ENCODE data around the gene CAMTA1.

The CAMTA1 gene

DNA sequence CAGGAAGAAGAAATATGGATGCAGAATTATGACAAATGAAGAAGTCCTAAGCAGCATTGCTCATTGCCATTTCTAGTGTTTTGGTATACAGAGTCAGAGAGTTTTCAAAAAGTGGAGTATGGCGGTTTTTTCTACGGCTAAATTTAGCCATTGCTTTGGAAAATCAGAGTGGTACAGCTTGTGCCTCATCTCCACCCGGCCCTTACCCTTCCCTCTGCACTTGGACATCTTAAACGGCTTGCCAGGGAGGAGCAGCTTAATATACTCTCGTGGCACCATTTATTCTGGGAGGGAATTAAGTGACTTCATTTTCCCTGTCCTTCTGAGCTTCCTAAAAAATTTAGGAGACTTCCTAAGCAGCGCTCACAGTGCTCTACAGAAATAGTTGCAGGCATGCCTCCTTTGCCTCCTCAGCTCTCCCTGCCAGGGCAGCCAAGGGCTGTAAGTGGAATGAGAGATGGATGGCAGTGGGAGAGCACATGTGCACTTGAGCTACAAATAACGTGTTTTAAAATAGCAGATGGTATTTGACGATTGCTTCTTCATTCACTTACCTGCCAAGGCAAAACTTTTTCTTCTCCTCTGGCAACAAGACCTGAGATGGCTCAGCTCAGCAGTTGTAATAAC lies 934.3 kb downstream of the CAMTA1 start:
- no peak for DNase-seq (ENCODE audit: low read depth in 3 of 3)

DNA sequence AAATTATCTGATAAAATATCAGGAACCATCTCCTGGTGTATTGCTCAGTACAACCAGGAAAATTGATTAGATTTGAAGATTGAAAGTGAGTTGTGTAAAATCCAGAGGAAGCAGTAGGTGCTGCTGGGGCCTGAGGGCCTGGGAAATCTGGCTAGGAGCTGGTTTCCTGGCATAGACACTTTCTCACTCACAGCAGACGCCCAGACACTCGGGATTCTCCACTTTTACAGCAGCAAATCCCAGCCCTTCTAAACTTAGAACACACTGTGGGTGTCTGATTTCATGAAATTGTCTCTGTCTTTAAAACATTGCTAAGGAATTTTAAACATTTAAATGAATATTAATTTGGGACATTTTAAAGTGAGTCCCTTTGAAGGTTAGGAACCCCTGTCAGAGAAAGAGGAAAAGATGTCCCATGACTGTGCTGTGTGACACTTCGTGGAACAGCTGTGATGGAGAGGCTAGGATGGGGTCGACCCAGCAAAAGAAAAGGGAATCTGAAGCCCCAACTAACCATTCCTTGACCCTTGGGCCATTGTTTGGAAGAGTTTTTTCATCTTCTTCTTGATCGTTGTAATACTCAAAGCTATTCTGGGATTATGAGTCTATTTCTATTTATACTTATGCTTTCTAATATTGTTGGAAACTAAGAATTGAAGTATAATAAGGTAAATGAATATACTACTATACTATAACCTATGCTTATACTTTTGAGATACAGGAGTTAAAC lies 936.9 kb downstream of the CAMTA1 start:
- no peak for DNase-seq (ENCODE audit: low read depth in 3 of 3)

DNA sequence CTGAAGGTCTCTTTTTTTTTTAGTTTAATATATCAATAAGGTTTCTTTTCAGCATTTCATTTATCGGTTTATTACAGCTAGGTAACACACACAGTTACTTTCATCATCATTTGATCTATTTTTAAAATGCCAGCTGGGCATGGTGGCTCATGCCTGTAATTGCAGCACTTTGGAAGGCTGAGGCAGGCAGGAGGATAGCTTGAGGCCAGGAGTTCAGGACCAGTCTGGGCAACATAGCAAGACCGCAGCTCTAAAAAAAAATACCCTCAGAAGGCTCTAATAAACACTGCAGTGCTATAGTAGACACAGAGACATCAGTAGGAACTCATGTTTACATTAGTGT lies 937.4 kb downstream of the CAMTA1 start:
- DNase-seq (ENCODE audit: low read depth in 3 of 3), result no peak

DNA sequence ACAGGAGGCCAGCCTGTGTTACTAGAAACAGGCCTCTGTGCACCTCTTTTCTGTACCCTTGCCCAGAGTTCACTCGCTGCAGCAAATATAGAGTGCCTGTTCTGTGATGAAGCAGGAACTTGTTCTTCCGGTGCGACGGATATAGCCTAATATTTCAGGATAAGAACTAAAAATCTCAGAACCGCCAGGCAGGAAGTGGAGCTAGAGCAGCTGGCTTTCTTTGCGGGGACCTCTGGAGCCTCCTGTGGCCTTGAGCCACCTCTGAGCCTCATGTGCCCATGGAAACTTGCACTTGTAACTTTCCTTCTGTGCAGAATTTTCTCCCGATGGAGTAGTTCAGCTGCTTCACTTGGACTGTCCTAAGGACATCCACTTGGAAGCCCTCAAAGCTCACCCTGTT lies 941.4 kb downstream of the CAMTA1 start:
- no peak for DNase-seq (ENCODE audit: low read depth in 3 of 3)

DNA sequence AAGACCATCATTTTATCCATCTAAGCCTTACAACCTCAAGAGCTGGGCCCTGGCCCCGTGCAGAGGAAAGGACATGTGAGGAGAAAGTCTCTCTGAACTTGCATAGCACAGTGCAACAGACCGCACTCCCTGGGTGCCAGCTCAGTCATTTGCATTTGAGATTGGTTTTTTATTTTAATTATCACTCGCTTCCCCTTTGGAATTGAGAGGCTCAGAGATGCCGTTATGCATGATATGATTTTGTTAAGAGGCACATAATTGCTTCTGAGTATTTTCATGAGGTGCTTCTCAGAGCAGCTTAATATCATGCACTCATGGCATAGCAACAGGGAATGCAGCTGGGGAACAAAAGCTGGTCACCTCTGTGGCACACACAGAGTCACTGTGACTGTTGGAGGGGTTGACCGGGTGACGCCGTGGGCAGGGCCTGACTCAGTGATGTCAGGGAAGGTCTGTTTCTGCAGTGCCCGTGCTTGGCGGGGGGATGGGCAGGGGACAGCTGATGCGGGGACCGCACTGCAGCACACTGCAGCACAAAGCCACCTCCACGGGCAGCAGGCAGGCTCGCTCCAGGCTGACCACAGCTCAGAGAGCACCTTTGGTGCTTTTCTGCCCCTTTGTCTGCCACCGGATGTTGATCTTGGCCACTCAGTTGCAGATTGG lies 942.7 kb downstream of the CAMTA1 start:
- DNase-seq (ENCODE audit: low read depth in 3 of 3), result no peak

DNA sequence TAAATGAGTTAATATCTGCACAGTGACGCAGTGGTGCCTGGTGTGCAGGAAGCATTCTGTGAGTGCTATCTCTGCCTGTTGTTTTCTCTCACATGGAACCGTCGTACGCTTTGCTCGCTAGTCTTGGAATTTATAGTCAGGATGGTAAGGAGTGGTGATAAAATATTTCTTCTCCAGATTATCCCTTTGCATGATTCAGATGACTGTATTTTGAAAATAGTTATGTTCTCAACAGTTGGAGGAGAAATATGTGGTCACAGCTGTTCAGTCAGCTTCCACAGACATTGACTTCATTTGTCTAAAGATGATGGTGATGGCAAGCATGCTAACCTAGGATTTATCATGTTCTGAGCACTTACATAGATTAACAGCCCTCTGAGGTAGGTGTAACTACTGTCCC lies 944.5 kb downstream of the CAMTA1 start:
- no peak for DNase-seq (ENCODE audit: low read depth in 3 of 3)

DNA sequence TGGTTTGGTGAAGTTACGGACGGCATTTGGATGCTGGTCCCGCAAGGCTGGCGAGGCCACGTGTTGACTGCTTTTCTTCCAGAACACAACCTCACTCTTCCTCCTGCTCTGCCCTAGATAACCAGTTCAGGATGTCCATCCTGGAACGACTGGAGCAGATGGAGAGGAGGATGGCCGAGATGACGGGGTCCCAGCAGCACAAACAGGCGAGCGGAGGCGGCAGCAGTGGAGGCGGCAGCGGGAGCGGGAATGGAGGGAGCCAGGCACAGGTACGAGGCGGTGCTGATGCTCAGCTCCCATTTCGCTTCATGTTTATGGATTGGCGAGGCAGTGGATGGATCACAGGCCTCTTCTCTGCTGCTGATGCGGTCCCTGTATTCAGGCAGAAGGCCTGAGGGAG lies 947.1 kb downstream of the CAMTA1 start:
- no peak for DNase-seq (ENCODE audit: low read depth in 3 of 3)

DNA sequence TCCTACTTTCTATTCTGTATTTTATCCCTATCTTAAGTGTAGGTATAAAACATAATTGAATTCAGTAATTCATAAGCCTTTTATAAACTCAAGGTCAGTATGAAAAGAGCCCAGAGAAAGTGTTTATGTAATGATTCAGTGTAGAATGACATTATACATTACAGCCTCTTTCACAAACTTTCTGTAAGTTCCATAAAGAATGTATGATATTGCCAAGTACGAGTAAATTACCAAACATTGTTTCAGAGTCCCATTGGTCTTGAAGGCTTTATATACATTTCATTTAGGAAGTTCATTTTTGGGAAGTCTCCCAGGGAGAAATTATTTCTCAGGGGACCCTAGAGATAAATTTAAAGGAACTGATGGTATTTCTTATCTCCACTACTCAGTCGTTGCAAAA lies 948.0 kb downstream of the CAMTA1 start:
- no peak for DNase-seq (ENCODE audit: low read depth in 3 of 3)

DNA sequence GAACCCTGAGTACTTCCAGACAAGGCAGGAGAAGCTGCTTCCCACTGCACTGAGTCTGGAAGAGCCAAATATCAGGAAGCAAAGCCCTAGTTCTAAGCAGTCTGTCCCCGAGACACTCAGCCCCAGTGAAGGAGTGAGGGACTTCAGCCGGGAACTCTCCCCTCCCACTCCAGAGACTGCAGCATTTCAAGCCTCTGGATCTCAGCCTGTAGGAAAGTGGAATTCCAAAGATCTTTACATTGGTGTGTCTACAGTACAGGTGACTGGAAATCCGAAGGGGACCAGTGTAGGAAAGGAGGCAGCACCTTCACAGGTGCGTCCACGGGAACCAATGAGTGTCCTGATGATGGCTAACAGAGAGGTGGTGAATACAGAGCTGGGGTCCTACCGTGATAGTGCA lies 952.8 kb downstream of the CAMTA1 start:
- no peak for DNase-seq (ENCODE audit: low read depth in 3 of 3)

DNA sequence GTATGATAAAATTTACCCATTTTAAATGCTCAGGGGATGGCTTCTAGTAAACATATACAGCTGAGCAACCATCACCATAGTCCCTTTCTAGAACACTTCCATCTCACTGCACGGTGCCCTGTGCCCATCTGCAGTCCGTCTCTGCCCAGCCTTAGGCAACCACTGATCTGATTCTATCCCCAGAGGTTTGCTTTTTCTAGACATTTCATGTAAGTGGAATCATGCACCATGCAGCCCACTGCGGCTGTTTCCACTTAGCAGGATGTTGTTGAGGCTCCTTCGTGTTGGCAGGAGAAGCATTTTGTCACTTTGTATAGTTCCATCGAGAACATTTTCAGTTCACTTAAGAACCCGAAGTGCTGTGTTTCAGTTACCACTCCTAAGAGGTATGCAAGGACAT lies 958.1 kb downstream of the CAMTA1 start:
- DNase-seq (ENCODE audit: low read depth in 3 of 3), result no peak

DNA sequence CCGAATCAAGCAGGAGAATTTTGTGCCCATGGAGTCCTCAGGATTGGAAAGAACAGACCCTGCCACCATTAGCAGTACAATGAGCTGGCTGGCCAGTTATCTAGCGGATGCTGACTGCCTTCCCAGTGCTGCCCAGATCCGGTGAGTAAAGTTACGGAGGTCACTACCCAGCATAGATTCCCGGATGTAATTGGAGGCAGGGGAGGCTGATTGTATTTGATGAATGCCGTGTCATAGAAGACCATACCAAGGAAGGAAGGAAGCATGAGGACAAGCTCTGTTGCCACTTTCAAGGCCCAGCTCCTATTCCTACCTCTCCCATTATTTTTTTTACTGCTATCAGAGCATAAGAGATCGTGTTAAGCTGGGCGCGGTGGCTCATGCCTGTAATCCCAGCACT lies 959.6 kb downstream of the CAMTA1 start:
- DNase-seq (ENCODE audit: low read depth in 3 of 3), result no peak

DNA sequence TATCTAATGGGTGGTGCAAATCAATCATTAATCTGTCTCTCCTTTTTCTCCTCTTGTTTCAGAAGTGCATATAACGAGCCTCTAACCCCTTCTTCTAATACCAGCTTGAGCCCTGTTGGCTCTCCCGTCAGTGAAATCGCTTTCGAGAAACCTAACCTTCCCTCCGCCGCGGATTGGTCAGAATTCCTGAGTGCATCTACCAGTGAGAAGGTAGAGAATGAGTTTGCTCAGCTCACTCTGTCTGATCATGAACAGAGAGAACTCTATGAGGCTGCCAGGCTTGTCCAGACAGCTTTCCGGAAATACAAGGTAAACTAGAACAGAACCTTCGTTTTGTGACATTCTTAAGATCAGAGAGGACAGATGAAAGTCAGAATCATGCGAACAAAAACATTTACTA lies 960.5 kb downstream of the CAMTA1 start:
- DNase-seq (ENCODE audit: low read depth in 3 of 3), result no peak

DNA sequence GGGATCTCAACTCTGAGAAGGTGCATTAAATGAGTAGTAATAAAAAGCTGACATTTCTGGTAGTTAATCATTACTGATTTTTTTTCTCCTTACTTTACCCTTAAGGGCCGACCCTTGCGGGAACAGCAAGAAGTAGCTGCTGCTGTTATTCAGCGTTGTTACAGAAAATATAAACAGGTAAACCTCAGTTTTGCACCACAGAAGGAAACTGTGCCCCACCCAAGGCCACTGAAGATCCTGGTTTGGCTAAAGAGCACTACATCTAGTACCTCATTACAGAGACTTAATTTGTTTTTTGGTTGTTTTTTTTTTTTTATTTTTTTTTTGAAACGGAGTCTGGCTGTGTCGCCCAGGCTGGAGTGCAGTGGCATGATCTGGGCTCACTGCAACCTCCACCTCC lies 962.4 kb downstream of the CAMTA1 start:
- DNase-seq (ENCODE audit: low read depth in 3 of 3), result no peak

DNA sequence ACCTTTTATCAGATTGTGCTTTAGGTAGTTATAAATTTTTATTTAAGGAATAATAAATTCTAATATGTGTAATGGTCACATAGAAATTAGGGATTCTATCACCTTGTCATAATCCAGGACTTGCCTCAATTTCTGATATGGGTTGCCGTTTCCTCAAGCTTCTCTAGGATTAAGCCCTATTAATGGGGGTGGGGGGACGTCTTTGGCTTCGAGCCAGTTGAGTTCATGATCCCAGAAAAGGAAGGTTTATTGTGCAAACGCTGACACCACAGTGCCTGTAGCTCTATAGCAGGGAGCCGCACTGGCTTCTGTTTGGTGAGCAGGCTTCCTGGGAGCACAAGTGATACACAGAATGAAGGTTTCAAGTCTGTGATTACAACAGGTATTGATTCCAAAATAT lies 963.9 kb downstream of the CAMTA1 start:
- no peak for DNase-seq (ENCODE audit: low read depth in 3 of 3)

DNA sequence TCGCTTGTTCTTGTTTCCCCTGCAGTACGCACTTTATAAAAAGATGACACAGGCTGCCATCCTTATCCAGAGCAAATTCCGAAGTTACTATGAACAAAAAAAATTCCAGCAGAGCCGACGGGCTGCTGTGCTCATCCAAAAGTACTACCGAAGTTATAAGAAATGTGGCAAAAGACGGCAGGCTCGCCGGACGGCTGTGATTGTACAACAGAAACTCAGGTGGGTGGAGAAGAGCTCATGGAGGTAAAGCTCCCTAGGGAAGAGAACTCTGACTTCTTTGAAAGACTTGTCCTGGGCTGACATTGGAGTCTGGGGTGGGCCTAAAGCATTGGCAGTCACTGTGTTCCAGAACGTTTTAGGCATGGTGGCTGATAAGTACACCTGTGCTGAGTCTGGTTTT lies 965.9 kb downstream of the CAMTA1 start:
- no peak for DNase-seq (ENCODE audit: low read depth in 3 of 3)

DNA sequence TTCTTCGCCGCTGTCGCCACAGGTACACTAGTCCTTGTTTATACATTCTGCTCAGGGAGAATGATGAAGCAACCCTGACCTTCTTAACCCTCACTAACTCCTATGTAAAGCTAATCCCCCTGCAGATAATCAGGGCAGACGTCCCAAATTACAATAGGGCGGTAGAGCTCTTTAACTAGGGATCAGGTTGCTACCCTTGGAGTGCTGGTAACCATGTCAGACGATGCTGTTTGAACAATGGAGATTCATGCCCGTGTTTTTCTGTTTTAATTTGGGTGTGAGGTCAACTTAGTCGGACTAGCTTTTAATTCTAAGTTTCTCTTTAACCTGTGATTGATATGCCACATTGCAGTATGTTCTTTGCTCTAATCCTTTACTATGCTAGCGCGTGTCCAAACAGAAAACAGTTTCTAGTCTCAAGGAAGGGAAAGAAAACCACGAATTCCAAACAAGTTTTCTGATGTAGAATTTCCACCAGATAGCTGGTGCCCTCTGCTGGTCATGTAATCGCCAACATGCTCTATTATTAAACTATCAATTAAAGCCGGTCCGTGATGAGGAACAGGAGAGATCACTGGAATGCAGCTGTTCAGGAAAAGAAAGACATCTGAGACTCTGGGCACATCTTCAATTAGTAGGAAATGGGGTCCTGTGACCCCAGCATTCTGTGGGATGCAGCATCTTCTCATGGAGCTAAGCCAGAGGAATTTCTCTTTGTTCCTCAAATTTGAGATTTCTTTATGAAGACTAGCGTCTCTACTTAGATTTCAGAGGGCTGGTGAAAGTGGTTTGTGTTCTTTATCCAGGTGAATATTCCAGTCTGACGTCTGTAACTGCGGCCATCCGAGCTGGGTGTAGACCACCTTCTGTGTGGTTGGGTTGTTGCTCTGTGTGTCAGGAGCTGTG lies 967.5 kb downstream of the CAMTA1 start:
- peak; percentile 9 to 30 (median 26) for DNase-seq (ENCODE audit: low read depth in 3 of 3)

DNA sequence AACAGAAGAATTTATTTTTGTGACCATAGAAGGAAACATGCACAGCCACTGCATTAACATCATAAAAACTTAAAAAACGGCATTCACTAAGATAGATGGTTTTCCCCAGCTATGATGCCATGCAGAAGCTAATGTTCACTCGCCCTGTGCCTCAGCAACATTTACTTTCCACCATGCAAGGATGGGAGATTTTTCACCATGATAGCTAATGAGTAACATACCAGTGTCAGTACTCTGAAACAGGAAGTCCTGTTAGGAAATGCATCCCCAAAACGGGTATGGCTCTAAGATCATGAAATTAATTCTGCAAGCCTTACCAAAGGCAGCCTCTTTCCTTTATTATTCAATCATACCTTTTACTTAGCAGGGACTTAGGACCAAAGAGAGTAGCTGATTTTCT lies 968.4 kb downstream of the CAMTA1 start:
- no peak for DNase-seq (ENCODE audit: low read depth in 3 of 3)

DNA sequence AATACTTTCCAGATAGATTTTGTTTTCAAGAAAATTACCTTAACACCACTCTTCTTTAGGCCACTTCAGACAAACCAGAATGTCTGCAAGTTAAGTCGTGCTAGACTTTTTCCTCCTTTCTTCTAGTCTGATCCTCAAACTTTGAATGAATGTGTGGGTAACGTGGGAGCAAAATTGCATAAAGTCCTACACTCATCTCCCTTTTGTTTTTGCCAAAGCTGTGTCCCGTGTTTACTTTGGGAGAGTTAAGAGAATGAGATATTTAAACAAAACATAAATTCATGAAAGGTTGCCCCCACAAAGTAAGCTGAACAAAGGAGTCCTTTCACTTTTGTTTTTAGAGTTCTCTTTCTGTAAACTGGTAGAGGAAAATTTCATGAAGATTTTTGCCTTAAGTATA lies 969.0 kb downstream of the CAMTA1 start:
- no peak for DNase-seq (ENCODE audit: low read depth in 3 of 3)

DNA sequence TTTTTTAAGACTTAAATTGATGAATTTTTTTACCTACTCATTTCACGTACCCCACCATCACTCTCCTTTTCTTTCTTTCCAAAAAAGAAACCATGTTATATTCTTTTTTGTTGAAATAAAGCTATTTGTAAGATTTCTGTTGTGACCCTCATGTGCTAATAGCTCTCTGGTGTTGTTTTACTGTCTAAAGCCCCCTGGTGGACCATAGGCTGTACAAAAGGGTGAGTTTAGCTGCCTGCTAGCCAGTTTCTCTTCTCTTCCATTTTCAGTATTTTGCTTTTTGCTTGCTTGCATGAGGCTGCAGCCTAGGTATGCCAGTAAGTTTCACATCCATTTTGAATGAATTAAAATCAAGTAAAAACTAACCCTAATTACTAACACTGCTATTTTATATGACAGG lies 970.2 kb downstream of the CAMTA1 start:
- no peak for DNase-seq (ENCODE audit: low read depth in 3 of 3)

DNA sequence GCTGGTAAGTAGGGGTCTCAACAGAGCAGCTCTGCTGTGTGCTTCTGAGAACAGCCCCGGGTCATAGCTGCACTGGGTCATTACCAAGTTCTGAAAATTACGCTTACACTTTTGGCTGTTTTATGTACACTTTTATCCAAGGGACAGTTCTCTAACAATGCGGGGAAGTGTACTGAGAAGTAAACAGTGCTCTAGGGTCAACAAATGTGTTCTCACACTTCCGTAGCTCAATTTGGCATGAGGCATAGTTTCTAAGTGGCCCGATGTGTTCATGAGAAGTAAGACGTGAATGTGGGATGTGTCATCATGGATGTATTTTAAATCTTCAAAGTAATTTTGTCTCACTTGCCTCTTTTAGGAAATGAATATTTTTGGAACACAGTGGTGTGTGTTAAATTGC lies 975.0 kb downstream of the CAMTA1 start:
- DNase-seq (ENCODE audit: low read depth in 3 of 3), result no peak

DNA sequence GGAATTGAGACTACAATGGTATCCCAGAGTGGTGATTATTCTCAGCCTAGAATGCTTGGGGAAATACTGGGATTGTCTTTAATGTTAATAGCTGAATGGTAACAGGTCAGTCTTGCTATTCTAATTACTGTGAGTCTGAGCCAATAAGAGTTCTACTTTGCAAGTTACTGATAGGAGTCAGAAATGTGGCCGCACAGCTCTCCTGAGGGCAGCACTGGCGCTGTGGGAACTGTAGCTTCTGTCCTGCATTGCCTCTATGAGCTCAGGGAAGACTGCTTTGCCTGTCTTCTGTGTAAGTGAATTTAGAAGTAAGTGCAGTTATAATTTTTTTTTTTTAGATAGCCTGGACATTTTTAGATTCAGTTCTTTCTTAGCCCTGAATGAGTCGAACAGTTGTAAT lies 975.8 kb downstream of the CAMTA1 start:
- DNase-seq (ENCODE audit: low read depth in 3 of 3), result no peak

DNA sequence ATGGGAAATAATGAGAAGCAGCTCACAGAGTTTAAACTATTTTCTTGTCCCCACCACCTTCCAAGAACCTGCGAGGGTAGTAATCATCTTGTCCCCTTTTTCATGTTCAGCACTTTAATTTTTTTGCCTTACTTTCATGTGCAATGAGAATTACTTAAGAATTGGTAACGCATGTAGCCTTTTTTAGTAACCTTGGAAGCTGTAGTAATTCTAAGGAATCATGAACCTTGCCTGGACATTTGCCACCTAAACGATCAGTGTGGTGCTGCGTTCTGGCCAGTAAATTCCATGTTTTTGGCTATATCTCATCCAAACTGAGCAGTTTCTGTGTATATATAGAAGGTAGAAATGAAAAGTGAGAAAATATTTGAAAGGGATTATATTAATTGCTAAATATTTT lies 981.9 kb downstream of the CAMTA1 start:
- DNase-seq (ENCODE audit: low read depth in 3 of 3), result no peak

Data from stimulated activated CD4-positive, alpha-beta T cell treated with anti-CD3 and anti-CD28 coated beads, TNF-alpha, amount 100 ng/mL, for 24 hours (primary cell).